BLaER1 (cell line): ENCODE measurements around the gene PPP1R12C.

Source experiments
- H3K27ac ChIP-seq: shearing (Covaris generic); formaldehyde crosslinking; 2 replicates; pipeline ENCODE4 v1.8.1; 2022
- H3K27me3 ChIP-seq: shearing (Covaris generic); formaldehyde crosslinking; 2 replicates; pipeline ENCODE4 v1.8.1; 2022
- H3K36me3 ChIP-seq: shearing (Covaris generic); formaldehyde crosslinking; 2 replicates; pipeline ENCODE4 v1.8.1; 2022
- H3K4me1 ChIP-seq: shearing (Covaris generic); formaldehyde crosslinking; 2 replicates; pipeline ENCODE4 v1.8.1; 2022
- H3K4me2 ChIP-seq: shearing (Covaris generic); formaldehyde crosslinking; 2 replicates; pipeline ENCODE4 v1.8.1; 2022
- H3K4me3 ChIP-seq: shearing (Covaris generic); formaldehyde crosslinking; 2 replicates; pipeline ENCODE4 v1.8.1; 2022
- H3K9ac ChIP-seq: shearing (Covaris generic); formaldehyde crosslinking; 2 replicates; pipeline ENCODE4 v1.8.1; 2022
- H3K9me3 ChIP-seq: shearing (Covaris generic); formaldehyde crosslinking; 2 replicates; pipeline ENCODE4 v1.8.1; 2022
- H4K20me1 ChIP-seq: shearing (Covaris generic); formaldehyde crosslinking; 2 replicates; pipeline ENCODE4 v1.8.1; 2022
- Cebpa-rat ChIP-seq: shearing (Covaris generic); IDR thresholded peaks from 2 replicates; pipeline ENCODE4 v1.8.1; 2022

PPP1R12C gene

DNA sequence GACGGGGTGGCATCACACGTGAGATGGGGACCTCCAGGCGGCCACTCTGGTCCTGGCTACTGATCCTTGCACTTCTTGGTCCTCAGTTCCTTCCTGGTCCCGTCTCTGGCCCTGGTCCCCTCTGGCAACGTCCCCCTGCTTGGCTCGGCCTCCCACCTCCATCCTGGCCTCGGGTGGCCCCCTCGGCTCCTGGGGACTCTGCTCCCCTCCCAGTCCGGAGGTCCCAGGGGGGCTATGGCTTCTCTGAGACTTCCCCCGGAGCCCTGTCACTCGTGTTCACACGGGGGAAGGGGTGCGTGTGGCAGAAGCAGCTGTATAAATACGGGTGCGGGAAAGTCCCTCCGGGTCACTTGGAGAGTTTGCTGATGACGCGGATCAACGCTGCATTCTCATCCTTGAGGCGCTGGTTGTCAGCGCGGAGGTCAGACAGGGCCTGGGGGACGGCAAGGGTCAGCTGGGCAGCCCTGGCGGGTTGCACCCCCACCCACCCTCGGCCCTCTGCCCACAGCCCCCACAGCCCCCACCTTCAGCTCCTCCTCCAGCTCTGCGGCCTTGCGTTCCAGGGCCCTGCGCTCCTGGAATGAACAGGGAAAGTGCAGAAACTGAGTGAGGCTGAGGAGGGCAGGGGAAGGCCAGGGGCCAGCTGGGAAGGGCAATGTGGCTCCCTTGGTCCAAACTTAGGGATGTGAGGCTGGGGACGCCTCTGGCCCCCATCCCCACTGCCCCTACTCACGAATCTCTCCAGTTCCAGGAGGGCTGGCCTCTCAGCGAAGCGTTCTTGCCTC lies 26.1 kb downstream of the PPP1R12C start:
- H3K4me2 ChIP-seq = no peak overlapping the region
- no peak overlapping the region for H3K9ac ChIP-seq
- H3K36me3 ChIP-seq = peaks cover 63% of the 10 kb centered on the region
- no peak overlapping the region for H3K27ac ChIP-seq
- H3K4me1 ChIP-seq = peaks cover 25% of the 10 kb centered on the region
- peaks cover 19% of the 10 kb centered on the region for H3K27me3 ChIP-seq
- no peaks in the 10 kb centered on the region for H3K9me3 ChIP-seq
- H3K4me3 ChIP-seq = no peak overlapping the region
- TF ChIP-seq Cebpa-rat = no peak
- H4K20me1 ChIP-seq = peaks cover 58% of the 10 kb centered on the region

GRCh38 chr19:55090564-55090963 lies 26.9 kb downstream of the PPP1R12C start:
- Histone ChIP-seq H3K4me1 (peaks cover 26% of the 10 kb centered on the region), H3K9me3 (no peaks in the 10 kb centered on the region), H3K36me3 (peaks cover 58% of the 10 kb centered on the region), H3K9ac (no peak overlapping the region), H3K27me3 (peaks cover 27% of the 10 kb centered on the region), H3K4me3 (no peak overlapping the region), H4K20me1 (peaks cover 58% of the 10 kb centered on the region), H3K4me2 (no peak overlapping the region), H3K27ac (no peak overlapping the region)
- no peak for TF ChIP-seq Cebpa-rat

DNA sequence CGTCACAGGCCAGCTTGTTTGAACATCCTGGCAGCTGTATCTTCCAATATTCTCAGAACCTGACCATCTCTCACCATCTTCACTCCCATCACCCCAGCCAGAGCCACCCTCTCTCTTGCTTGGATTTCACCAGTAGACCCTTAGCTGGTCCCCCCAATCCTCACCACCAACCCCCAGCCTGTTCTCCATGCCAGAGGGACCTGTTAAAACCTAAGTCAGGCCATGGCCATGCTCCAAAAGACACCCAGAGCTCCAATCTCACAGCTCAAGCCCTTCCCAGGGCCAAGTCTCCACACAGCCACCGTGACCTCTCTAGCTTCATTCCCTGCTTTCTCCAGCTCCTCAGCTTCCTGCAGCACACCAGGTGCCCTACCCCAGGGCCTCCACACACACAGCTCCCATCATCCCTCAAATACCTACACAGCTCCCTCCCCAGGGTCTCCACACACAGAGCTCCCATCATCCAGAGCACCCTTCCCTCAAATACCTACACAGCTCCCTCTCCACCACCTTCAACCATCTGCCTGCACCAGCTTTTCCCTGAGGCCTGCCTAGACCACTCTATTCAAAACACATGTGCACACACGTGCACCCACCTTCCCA lies 28.0 kb downstream of the PPP1R12C start:
- Histone ChIP-seq H3K36me3 (peaks cover 46% of the 10 kb centered on the region), H3K27ac (no peak overlapping the region), H3K9me3 (no peaks in the 10 kb centered on the region), H3K27me3 (peaks cover 38% of the 10 kb centered on the region), H3K4me2 (no peak overlapping the region), H4K20me1 (peaks cover 63% of the 10 kb centered on the region), H3K9ac (no peak overlapping the region), H3K4me3 (no peak overlapping the region), H3K4me1 (peaks cover 26% of the 10 kb centered on the region)
- TF ChIP-seq Cebpa-rat = no peak

DNA sequence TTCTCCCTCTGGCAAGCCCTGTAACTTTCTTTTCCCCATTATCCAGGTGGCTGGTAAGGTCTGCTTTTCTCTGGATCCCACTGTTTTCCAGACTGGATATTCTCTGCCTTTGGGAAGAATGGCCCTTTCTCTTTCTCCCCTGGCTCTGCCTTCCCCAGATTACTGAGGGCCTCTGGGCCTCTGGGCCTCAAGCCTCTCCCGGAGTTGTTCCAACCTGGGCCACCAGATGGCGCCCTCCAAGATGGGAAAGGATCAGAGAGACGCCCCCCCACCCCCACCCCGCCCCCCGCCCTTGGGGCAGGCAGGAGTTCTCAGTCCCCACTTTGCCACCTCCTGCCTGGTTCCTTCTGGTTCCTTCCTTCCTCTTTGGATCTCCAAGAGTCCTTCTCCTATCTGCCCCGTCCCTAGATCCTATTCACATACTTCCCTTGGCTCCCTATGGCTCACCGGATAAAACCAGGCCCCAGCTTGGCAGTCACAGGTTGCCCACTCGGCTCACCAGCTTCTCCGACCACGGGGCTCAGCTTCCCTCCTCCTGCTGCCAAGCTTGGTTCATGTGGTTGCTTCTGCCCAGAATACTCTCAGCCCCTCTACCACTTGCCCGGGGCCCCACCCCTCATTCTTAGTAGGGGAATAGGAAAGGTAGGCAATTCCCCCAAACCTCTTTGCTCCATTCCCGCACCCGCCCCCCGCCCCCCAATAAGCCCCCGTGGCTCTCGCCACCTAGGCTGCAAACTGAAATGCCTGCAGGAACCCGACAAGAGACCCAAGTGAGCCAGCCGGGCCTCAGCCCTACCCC lies 28.7 kb downstream of the PPP1R12C start:
- TF ChIP-seq Cebpa-rat = no peak
- Histone ChIP-seq H3K4me2 (no peak overlapping the region), H3K4me1 (peaks cover 26% of the 10 kb centered on the region), H3K27me3 (peaks cover 39% of the 10 kb centered on the region), H4K20me1 (peaks cover 66% of the 10 kb centered on the region), H3K9ac (no peak overlapping the region), H3K27ac (no peak overlapping the region), H3K9me3 (no peaks in the 10 kb centered on the region), H3K4me3 (no peak overlapping the region), H3K36me3 (peaks cover 44% of the 10 kb centered on the region)

GRCh38 chr19:55088021-55088451 lies 29.4 kb downstream of the PPP1R12C start:
- Histone ChIP-seq H3K4me3 (no peak overlapping the region), H3K27ac (no peak overlapping the region), H3K36me3 (peaks cover 43% of the 10 kb centered on the region), H4K20me1 (peaks cover 66% of the 10 kb centered on the region), H3K4me2 (peak overlapping the region; percentile 90), H3K27me3 (peaks cover 44% of the 10 kb centered on the region), H3K4me1 (peaks cover 26% of the 10 kb centered on the region), H3K9ac (no peak overlapping the region), H3K9me3 (no peaks in the 10 kb centered on the region)
- TF ChIP-seq Cebpa-rat = no peak

DNA sequence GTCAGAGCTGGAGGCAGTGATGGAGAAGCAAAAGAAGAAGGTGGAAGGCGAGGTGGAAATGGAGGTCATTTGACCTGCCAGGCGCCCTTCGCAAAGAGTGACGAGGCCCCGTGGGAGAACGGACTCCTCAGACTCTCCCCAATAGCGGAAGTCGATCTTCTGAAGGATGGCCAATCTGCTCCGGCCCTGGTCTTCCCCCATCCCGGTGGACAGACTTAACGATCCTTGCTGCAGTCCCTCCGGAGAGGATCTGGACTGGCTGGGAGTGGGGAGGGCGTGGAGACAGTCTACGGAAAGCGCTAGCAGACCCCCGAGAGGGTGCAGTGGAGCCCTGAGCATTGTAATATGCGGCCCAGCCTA lies 29.9 kb downstream of the PPP1R12C start:
- peak overlapping the region; percentile 64 for H3K4me3 ChIP-seq
- H3K36me3 ChIP-seq = peaks cover 38% of the 10 kb centered on the region
- TF ChIP-seq Cebpa-rat = no peak
- H4K20me1 ChIP-seq = peaks cover 66% of the 10 kb centered on the region
- peak overlapping the region; percentile 90 for H3K4me2 ChIP-seq
- H3K9ac ChIP-seq = no peak overlapping the region
- H3K27ac ChIP-seq = no peak overlapping the region
- H3K27me3 ChIP-seq = peaks cover 47% of the 10 kb centered on the region
- no peaks in the 10 kb centered on the region; the same call in 1 of the 2 replicates for H3K9me3 ChIP-seq
- peaks cover 26% of the 10 kb centered on the region for H3K4me1 ChIP-seq

DNA sequence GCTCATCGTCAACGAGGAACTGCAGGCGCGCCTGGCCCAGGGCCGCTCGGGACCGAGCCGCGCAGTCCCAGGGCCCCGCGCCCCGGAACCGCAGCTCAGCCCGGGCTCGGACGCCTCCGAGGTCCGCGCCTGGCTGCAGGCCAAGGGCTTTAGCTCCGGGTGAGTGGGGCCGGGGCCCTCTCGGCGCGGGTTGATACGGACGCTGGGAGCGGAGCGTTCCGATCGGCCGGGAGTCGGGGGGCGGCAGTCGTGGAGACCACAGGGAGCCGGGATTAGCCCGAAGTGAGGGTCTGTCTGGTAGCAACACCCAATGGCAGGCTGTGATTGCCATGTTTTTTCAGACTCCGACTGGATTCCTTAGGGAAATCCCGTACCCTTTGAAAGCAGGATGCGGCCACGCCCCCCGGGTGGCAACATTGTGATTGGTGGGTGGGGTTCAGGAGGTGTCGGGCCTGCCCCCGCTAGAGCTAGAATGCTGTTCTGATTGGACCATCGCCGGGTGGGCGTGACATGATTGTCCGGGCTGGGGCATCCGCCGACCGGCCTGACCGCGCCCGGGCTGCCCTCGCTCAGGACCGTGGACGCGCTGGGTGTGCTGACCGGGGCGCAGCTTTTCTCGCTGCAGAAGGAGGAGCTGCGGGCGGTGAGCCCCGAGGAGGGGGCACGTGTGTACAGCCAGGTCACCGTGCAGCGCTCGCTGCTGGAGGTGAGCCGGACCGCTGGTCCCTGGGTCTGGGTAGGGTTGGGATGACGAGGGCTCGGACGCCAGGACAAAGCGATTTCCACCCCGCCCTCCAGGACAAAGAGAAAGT lies 30.5 kb downstream of the PPP1R12C start:
- peaks cover 31% of the 10 kb centered on the region for H3K4me1 ChIP-seq
- H3K27me3 ChIP-seq = peaks cover 52% of the 10 kb centered on the region
- H3K4me3 ChIP-seq = peak overlapping the region; percentile 64
- TF ChIP-seq Cebpa-rat = no peak
- H3K36me3 ChIP-seq = peaks cover 32% of the 10 kb centered on the region
- peak overlapping the region; percentile 90 for H3K4me2 ChIP-seq
- peaks cover 66% of the 10 kb centered on the region for H4K20me1 ChIP-seq
- no peak overlapping the region for H3K9ac ChIP-seq
- H3K27ac ChIP-seq = no peak overlapping the region
- H3K9me3 ChIP-seq = peaks cover 4% of the 10 kb centered on the region; the same call in 1 of the 2 replicates

GRCh38 chr19:55085923-55086715 lies 31.3 kb downstream of the PPP1R12C start:
- H3K4me2 ChIP-seq = peak overlapping the region; percentile 90
- H3K9me3 ChIP-seq = peaks cover 4% of the 10 kb centered on the region; the same call in 1 of the 2 replicates
- H3K4me1 ChIP-seq = peaks cover 36% of the 10 kb centered on the region
- H3K9ac ChIP-seq = no peak overlapping the region
- peaks cover 56% of the 10 kb centered on the region for H3K27me3 ChIP-seq
- TF ChIP-seq Cebpa-rat = no peak
- H3K4me3 ChIP-seq = peak overlapping the region; percentile 64
- no peak overlapping the region for H3K27ac ChIP-seq
- H4K20me1 ChIP-seq = peaks cover 66% of the 10 kb centered on the region
- H3K36me3 ChIP-seq = peaks cover 25% of the 10 kb centered on the region

DNA sequence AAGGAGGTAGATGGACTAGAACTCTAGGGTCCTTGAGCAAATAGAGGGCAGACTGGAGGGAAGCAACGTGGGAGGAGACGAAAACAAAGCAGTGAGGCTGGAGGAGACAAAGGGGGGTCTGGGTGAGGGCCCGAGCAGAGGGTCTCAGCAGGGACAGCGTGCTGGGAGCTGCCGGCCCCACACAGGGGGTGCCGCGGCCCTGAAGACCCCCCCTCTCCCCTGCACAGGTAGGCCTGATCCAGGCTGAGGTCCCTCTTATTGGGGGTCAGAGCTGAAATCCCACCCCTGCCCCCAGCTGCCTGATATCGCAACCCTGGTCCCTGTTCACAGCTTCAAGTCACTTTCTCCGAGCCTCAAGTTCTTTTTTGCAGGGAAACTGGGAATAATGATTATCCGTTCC lies 33.0 kb downstream of the PPP1R12C start:
- peaks cover 4% of the 10 kb centered on the region; the same call in 1 of the 2 replicates for H3K9me3 ChIP-seq
- no peak for TF ChIP-seq Cebpa-rat
- H3K4me3 ChIP-seq = no peak overlapping the region
- no peak overlapping the region for H3K4me2 ChIP-seq
- no peak overlapping the region for H3K27ac ChIP-seq
- peaks cover 56% of the 10 kb centered on the region for H3K27me3 ChIP-seq
- H3K36me3 ChIP-seq = peaks cover 10% of the 10 kb centered on the region
- peaks cover 51% of the 10 kb centered on the region for H3K4me1 ChIP-seq
- no peak overlapping the region for H3K9ac ChIP-seq
- H4K20me1 ChIP-seq = peaks cover 52% of the 10 kb centered on the region
